ENCODE measurements around the gene HBM. TPM values are rescaled to one million over a fixed set of nuclear protein-coding genes. Genes with fewer than 3 reads are reported as not detected.

The HBM gene
- total RNA-seq, 6 experiments from 2014 or later, result 1.1 to 8.4 (median 2.0) TPM; not detected in 2

GRCh38 chr16:133716-134115 lies 32.1 kb upstream of the HBM start:
- Histone ChIP-seq H3K27ac (no peak overlapping the region), H3K4me3 (no peak overlapping the region), H3K9me3 (no peaks in the 10 kb centered on the region), H3K27me3 (no peaks in the 10 kb centered on the region), H3K4me1 (no peaks in the 10 kb centered on the region), H3K36me3 (no peaks in the 10 kb centered on the region)
- ATAC-seq (no peak), DNase-seq (no peak)
- TF ChIP-seq, protein P1, sequence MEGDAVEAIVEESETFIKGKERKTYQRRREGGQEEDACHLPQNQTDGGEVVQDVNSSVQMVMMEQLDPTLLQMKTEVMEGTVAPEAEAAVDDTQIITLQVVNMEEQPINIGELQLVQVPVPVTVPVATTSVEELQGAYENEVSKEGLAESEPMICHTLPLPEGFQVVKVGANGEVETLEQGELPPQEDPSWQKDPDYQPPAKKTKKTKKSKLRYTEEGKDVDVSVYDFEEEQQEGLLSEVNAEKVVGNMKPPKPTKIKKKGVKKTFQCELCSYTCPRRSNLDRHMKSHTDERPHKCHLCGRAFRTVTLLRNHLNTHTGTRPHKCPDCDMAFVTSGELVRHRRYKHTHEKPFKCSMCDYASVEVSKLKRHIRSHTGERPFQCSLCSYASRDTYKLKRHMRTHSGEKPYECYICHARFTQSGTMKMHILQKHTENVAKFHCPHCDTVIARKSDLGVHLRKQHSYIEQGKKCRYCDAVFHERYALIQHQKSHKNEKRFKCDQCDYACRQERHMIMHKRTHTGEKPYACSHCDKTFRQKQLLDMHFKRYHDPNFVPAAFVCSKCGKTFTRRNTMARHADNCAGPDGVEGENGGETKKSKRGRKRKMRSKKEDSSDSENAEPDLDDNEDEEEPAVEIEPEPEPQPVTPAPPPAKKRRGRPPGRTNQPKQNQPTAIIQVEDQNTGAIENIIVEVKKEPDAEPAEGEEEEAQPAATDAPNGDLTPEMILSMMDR (IDR thresholded peaks at IDR 0.05), result no peak
- TF ChIP-seq POLR2A (IDR thresholded peaks at IDR 0.05), result no peak
- intact Hi-C loops (cut with DNase I), result no loop called here
- 94% methylated on average over 2 of the region's 2 CpGs for WGBS (ENCODE audit: insufficient coverage, low coverage, low lambda C conversion rate, missing lambda C conversion rate)

DNA sequence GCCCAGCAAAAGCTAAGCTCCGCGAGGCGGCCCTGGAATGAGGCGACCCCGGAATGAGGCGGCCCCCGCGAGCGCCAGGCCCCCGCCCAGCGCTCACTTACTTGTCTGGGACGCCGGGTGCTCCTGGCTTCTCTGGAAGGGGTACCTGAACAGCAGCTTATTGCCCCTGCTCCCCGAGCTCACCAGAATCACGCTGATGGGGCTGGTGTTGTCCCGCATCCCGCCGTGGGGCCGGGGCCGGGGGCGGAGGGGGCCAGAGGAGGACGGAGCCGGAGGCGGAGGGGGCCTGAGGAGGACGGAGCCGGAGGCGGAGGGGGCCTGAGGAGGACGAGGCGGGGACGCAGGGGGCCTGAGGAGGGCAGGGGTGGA lies 27.7 kb upstream of the HBM start:
- peak; percentile 28 to 48 (median 30) for ATAC-seq
- DNase-seq, result peak in 2 of 3 donors; percentile 46 to 58
- intact Hi-C loops (cut with DNase I), result no loop called here
- Histone ChIP-seq H3K4me1 (no peaks in the 10 kb centered on the region), H3K9me3 (no peaks in the 10 kb centered on the region), H3K27me3 (no peaks in the 10 kb centered on the region), H3K27ac (peak overlapping the region in 1 of 3 donors; percentile 26), H3K36me3 (no peaks in the 10 kb centered on the region), H3K4me3 (peak overlapping the region; percentile 70 to 79 (median 77))
- 1% methylated on average over 30 of the region's 30 CpGs for WGBS (ENCODE audit: insufficient coverage, low coverage, low lambda C conversion rate, missing lambda C conversion rate)
- no peak for TF ChIP-seq POLR2A (IDR thresholded peaks at IDR 0.05)
- TF ChIP-seq, protein P1 (IDR thresholded peaks at IDR 0.05), result no peak

DNA sequence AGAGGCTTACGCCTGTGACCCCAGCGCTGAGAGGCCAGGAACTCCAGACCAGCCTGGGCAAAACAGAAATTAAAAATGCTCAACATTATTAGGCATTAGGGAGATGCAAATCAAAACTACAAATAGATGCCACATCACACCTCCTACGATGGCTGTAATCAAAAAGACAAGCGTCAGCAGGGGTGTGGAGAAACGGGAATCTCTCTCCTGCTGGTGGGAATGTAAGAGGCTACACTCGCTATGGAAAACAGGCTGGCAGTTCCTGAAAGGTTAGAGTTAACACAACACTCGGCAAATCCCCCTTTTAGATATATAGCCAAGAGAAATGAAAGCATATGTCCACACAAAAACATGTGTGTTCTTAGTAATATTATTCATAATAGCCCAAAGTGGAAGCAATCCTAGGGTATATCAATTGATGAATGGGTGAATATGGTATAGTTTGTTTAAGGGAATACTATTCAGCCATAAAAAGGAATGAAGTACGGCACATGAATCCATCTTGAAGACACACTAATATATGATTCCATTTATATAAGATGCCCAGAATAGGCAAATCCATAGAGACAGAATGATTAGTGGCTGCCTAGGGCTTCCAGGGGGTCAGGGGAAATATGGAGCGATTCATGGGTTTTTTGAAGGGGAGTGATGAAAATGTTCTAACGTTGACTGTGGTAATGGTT lies 25.5 kb upstream of the HBM start:
- Histone ChIP-seq H3K27me3 (no peaks in the 10 kb centered on the region), H3K4me3 (no peak overlapping the region), H3K27ac (no peak overlapping the region), H3K36me3 (no peaks in the 10 kb centered on the region), H3K9me3 (no peaks in the 10 kb centered on the region), H3K4me1 (no peaks in the 10 kb centered on the region)
- intact Hi-C loops (cut with DNase I), result no loop called here
- no peak for TF ChIP-seq POLR2A (IDR thresholded peaks at IDR 0.05)
- TF ChIP-seq, protein P1 (IDR thresholded peaks at IDR 0.05), result no peak
- DNase-seq (no peak), ATAC-seq (no peak)
- 62% methylated on average over 8 of the region's 10 CpGs for WGBS (ENCODE audit: insufficient coverage, low coverage, low lambda C conversion rate, missing lambda C conversion rate)

DNA sequence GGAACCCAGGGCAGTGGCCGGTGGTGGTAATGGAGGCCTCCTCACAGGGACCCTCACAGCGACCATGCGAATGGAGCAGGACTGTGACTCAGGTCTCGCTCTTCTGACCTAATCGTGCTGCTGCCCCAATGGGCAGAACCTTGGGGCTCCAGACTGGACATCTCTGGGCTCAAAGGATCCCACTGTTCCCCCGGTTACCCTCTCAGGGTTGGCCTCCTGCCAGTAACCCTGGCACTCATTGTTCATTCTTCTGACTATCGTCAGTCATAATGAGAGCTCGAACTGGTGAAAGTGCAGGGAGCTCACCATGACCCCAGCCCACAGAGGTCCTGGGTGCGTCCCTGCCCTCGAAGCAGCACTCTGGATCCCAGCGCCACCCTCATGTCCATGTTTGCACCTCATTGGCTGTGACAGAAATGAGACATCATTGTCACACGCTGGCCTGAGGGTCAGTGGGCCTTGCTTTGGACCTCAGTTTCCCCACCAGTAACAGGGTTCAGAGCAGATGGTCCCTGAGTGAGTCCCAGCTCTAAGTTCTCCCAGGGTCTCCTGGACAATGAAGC lies 23.3 kb upstream of the HBM start:
- Histone ChIP-seq H3K9me3 (no peaks in the 10 kb centered on the region), H3K27ac (no peak overlapping the region), H3K27me3 (no peaks in the 10 kb centered on the region), H3K4me1 (no peaks in the 10 kb centered on the region), H3K36me3 (no peaks in the 10 kb centered on the region), H3K4me3 (no peak overlapping the region)
- intact Hi-C loops (cut with DNase I), result no loop called here
- no peak for DNase-seq
- TF ChIP-seq POLR2A (IDR thresholded peaks at IDR 0.05), result no peak
- TF ChIP-seq, protein P1 (IDR thresholded peaks at IDR 0.05), result no peak
- WGBS (ENCODE audit: insufficient coverage, low coverage, low lambda C conversion rate, missing lambda C conversion rate), result 80% methylated on average over 1 of the region's 12 CpGs
- ATAC-seq, result no peak
